ENCODE measurements around the gene JAKMIP1. TPM values are rescaled to one million over a fixed set of nuclear protein-coding genes. Genes with fewer than 3 reads are reported as not detected.

JAKMIP1 gene
- total RNA-seq, 1 donor from 2014 or later: not detected

DNA sequence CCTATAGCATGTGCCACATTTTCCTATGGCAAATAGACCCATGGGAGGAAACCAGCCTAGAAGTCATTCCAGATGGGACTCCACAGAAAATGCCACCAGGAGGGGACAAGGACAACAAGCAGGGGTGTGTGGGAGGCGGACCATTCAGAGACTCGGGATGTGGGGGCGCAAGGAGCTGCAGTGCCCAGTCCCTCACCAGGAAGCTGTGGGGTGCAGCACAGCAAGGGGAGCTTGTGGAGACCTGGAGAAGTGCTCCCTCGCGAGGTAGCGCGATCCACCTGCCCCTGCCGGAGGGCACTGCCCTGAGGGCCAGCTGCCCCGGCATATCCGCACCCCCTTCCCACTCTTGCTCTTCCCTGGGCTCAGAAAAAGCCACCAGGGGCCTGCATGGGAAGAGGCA lies 136.7 kb downstream of the JAKMIP1 start:
- intact Hi-C loops (cut with DNase I): no loop called here
- DNase-seq: no peak
- ATAC-seq (ENCODE audit: poor library complexity): no peak

DNA sequence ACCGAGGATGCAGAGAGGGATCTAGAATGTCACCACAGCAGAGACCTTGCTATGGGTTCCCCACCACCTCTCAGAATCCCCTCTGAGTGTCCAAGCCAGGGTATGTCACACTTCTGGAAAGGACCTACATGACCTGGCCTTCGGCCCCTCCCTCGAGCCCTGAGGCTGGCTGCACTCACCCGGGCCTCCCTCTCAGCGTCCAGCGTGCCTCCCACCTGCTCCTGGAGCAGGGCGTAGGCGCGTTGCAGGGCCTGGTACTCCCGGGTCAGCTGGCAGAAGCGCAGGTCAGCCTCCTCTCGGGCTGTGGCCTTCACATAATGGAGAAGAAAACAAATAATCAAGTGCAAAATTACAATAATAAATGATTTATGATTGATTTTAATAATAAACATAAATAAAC lies 138.2 kb downstream of the JAKMIP1 start:
- no peak for ATAC-seq (ENCODE audit: poor library complexity)
- intact Hi-C loops (cut with DNase I): no loop called here

DNA sequence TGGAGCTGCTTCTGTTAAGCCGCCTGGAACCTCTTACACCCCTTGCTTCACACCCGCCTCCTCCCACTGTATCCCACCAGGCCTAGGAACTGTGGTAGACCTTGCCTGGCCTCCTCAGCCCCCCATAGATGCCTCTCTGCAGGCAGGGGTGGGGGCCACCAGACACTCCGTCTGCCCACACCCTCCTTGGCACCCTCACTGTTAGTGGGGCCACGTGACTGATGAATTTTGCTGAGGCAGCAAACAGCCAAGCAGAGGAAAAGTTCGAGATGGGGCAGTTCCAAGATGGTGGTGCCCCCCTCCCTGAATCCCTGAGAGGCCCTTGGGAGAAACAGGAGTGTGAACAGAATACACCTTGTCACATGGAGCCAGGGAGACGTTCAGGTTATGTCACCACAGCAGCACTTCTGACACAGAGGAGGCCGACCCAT lies 141.0 kb downstream of the JAKMIP1 start:
- intact Hi-C loops (cut with DNase I): no loop called here
- no peak for ATAC-seq (ENCODE audit: poor library complexity)
- DNase-seq: no peak

More for the DNA sequence above, 138.2 kb downstream of the JAKMIP1 start:
- DNase-seq: no peak

DNA sequence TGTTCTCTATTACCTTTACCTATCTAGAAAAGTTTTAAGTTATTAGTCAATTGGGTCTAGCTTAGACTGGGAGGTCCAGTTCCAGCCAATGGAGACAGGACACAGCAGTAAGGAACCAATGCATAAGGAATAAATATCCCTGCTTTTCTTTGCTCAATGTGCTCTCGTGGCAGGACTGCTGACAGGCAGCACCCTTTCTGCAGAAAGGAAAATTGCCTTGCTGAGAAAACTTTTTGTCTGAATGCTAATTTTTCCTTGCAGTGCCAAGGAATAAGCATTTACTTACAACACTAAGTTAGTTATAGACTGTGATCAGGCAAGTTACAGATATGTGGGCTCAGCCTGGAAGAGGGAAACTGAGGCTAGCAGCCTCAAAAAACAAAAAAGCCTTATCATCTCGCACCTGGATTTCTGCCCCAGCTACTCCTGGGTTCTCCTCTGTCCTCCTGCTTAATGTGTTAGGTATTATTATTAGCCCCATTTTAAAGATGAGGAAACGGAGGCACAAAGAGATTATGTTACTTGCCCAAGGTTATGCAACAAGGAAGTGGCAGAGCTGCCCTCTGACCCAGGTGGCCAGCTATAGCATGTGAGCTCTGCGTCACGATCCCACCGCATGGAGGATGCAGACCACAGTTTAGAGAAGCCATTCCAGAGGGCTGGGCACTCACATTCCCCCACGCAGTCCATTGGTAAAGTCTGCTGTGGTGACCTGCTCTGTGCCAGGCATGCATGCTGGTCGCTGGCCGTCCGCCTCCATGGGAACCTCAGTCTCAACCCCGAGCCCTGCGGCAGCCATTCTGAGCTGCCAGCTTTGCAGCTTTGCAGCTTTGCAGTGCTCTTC lies 141.6 kb downstream of the JAKMIP1 start:
- DNase-seq: no peak
- intact Hi-C loops (cut with DNase I): no loop called here
- ATAC-seq (ENCODE audit: poor library complexity): no peak

DNA sequence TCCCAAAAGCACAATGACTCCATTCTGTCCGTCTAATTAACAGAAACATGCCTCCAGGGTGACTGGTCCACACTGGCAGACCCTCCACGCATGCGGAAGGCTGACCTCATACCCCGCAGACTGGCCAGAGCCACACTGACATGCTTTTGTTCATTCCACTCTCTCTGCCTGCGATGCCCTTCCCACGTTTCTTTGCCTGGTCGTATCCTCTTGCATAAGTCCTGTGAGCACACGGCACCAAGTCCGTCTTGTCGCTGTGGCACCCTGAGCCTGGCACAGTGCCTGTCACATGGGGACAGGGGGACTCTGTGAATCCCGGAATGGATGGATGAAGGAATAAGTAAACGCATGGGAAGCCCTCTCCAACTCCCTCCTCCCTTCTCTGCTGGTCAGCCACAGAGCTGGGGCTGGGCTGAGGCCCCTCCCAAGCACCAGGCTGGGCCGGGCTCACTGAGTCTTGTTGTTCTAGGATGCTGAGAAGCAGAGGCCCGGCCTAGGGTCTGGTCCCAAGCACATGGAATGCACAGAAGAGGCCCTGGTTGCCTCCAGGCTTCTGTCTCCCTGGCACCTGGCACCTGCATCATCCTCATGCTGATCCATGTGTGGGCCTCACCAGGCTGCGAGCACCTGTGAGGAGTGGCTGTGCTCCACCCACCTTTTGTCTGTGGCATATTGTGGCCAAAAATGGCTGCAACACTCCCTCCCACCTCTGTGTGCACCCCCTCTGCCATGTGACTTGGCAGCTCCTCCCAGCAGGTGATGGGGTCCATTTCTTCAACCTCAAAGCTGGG lies 143.2 kb downstream of the JAKMIP1 start:
- no peak for DNase-seq
- intact Hi-C loops (cut with DNase I): no loop called here
- ATAC-seq (ENCODE audit: poor library complexity): no peak

DNA sequence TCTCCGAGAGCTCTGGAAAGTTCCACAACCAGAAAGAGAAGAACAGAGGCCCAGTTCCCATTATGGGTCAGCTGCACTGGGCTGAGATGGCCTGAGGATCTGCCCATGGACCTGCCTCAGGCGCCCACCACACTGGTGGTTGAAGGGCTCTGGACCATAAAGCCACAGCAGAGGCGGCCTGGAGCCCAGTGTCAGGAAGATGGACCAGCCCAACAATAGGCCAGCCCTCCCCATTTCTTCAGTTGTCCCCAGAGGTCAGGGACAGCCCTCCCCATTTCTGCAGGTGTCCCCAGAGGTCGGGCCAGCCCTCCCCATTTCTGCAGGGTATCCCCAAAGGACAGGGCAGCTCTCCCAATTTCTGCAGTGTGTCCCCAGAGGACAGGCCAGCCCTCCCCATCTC lies 144.9 kb downstream of the JAKMIP1 start:
- ATAC-seq (ENCODE audit: poor library complexity) (no peak), DNase-seq (no peak)
- intact Hi-C loops (cut with DNase I): no loop called here

DNA sequence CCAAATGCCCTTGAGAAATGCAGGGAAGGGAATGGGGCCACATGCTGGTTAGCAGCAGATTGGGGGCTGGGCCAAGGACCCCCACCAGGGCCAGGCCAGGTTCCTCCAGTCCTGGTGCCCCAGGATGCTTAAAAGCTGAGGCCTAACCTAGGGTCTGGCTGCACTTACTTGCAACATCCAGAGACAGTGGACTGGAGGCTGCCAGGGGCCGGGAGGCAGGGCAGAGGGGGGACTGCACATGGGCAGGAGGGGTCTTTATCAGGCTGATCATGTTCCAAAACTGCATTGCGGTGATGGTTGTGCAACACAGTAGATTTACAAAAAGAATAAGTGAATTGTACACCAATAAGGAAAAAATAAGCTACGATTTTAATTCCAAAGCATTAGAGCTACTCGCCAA lies 145.3 kb downstream of the JAKMIP1 start:
- no peak for ATAC-seq (ENCODE audit: poor library complexity)
- no peak for DNase-seq
- intact Hi-C loops (cut with DNase I): no loop called here

DNA sequence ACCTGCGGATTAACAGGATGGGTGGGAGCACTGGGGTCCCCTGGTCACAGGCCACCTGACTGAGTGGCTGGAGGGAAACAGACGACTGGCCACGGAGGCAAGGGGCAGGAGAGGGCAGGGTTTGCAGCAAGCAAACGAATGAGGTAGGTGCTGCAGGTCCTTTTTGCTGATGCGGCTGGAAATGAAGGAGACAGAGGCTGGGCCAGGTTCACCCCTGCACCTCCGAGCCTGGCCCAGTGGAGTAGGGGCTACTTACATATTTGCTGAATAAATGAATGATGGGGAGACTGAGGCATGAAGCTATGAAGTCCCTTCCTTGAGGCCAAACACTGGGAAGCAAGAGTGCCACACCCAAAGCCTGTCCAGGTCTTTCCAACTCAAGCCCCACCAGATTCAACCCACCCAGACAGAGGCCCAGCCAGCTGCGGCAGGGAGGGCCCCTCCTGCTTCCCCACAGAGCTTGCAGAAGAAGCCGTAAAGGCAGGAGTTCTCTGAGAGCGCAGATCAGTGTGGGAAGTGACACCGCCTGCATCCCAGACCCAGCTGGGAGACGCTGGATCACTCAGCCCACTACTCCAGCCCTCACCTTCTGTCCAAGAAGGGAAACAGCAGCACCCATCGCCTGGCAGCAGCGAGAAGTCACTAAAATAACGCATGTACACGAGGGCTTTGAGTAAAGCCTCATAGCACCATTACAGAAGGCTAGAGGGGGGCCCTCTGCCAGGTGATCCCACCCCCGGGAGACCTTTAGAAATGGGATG lies 146.0 kb downstream of the JAKMIP1 start:
- ATAC-seq (ENCODE audit: poor library complexity): no peak
- intact Hi-C loops (cut with DNase I): no loop called here

DNA sequence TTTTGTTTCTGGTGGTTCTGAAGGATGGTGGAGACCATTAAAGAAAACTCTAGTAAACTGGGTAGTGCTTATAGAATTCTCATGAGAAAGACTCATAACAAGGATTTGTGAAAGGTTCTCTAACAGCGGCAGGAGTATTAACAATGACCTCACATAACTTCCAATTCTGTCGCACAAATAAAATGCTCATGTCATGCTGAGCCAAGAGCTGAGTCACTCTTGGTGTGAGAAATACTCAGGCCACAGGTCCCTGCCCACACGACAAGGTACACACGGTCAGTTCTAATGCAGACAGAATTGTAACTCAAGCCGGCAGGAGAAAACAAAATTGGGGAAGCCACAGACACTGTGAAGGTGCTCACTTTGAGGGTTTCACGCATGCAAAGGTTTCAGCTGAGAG lies 147.7 kb downstream of the JAKMIP1 start:
- DNase-seq (no peak), ATAC-seq (ENCODE audit: poor library complexity) (no peak)
- intact Hi-C loops (cut with DNase I): no loop called here

More for the DNA sequence above, 146.0 kb downstream of the JAKMIP1 start:
- DNase-seq: no peak

DNA sequence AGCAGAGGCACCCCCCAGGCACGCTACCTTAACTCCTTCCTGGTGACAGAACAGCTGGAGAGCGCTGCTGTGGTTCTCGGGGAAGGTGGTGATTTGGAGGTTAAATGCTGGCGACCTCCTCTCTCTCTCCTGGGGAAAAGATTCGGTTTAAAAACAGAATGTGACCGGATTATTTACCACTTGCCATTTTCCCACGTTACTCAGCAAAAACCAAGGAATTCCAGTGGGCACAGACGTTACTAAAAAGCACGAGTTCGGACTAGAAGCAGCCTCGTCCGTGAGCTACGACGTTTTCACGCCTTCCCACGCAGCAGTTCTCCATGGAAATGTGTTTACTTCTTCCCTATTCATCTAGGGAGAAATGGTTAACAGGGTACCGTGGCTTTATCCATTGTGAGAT lies 149.8 kb downstream of the JAKMIP1 start:
- ATAC-seq (ENCODE audit: poor library complexity): no peak
- intact Hi-C loops (cut with DNase I): no loop called here
- DNase-seq: no peak

DNA sequence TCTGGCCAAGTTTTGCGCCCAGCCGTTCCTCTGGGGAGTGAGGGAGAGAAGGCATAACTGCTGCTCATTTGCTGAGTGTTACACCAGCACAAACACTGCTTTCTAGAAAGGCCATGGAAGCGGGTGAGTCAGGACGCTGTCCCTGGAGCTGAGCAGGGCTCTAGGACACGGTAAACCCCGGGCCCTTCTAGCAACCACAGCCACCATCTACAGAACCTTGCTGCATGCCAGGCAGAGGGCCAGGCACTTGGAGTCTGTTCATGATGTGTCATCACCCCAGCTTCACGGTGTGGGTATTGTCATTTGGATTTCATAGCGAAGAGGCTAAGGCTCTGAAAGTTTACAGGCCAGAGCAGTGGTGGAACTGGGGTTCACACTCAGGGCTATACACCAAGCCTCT lies 150.4 kb downstream of the JAKMIP1 start:
- ATAC-seq (ENCODE audit: poor library complexity): peak; percentile 56
- no peak for DNase-seq
- intact Hi-C loops (cut with DNase I): no loop called here

DNA sequence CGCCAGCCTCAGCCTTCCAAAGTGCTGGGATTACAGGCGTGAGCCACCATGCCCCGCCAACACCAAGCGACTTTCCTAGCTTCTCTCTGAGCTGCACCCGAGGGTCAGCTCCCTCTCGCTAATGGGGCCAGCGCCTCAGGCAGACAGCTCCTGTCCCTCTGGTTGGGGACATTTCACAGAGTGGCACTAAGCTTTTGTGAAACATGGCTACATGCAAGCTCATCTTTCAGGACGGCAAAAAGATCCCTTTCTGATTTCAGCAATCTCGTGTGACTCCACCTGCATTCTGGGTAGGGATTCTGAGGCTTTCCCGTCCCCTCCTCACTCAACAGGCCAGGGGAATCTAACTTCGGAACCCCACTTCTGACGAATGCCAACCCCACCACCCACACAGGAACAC lies 151.1 kb downstream of the JAKMIP1 start:
- intact Hi-C loops (cut with DNase I): no loop called here
- no peak for ATAC-seq (ENCODE audit: poor library complexity)
- DNase-seq: no peak

DNA sequence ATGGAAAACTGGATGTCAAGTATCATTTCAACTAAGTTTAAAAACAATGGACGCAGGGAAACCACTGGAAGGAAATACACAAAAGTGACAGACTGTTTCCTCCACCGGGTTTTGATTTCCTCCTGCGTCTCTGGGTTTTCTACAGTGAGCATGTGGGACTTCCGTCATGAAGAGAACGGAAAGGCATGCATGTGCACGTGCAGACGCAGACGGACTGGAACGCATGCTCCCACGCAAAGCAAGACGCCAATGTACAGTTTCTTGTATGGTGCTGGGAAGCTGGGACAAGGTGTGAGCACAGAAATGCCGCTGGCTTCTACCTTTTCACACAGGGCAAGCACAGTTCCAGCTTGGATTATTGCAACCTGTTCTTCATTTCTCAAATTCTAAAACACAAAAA lies 151.8 kb downstream of the JAKMIP1 start:
- no peak for DNase-seq
- intact Hi-C loops (cut with DNase I): no loop called here
- no peak for ATAC-seq (ENCODE audit: poor library complexity)

DNA sequence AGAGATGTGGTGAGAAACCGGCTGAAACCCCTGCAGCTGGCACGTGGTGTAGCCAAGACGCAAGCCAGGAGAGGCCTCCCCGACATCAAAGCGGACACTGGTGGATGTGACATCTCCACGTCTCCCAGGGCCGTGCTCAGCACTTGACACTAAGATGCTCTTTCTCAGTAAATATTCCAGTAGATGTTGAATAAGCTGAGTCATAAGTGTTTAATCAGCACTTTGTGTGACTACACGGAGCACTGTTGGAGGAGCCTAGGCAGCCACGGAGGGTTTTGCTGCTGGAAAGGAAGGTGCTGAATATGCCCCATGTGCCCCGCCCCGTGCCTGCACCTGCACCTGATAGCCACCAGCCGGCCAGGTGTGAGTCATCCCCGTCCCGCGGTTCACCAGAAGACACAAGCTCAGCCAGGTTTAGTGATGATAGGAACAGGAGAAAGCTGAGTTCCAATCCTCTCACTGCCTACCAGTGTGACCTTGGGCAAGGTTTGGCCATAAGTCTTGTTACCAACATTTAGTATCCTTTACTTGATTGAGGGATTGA lies 153.1 kb downstream of the JAKMIP1 start:
- ATAC-seq (ENCODE audit: poor library complexity) (no peak), DNase-seq (no peak)
- intact Hi-C loops (cut with DNase I): no loop called here

DNA sequence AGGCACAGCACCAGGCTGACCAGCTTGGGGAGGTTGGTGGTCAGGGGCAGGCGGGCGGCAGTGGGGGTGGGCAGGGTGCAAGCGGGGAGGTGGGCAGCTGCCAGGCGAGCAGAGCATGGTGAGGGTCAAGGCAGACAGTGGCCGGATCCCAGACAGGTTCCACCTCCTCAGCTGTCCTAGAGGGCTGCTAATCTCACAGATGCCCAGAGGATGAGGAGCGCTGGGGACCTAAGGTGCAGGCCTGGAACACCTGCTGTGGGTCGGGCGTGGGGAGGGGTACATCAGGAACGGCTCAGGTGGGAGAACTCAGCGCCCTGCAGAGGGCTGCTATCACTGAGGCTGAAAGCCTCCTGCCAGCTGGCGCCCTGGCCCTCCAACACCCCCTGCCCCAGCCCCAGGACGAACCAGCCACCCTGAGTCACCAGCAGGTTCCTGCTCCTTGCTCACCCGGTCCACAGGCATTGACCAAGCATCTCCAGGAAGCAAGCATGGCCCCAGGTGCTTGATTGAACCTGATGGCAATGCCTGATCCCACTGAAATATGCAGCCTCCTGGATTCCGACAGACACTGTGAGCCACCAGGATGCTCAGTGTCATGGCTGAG lies 153.7 kb downstream of the JAKMIP1 start:
- intact Hi-C loops (cut with DNase I): no loop called here
- DNase-seq: no peak

DNA sequence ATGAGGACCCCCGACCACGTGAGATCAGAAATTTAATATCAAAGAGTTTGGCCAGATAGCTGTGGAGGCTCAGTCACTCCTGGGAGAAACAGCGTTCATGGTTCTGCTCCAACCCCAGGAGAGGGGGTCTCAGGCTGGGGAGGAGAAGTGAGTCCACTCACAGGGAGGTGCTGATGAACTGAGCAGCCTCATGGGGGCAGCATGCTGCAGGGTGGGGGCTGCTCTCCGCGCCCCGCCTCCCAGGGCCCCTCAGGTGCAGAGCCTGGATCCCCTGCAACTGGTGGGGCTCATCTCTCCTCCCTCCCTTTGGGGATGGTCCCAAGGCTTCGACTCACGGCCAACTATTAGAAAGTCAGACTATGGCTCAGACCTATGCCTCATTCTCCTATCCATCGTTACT lies 155.5 kb downstream of the JAKMIP1 start:
- no peak for ATAC-seq (ENCODE audit: poor library complexity)
- intact Hi-C loops (cut with DNase I): no loop called here
- DNase-seq: no peak

More for the DNA sequence above, 153.7 kb downstream of the JAKMIP1 start:
- no peak for ATAC-seq (ENCODE audit: poor library complexity)

DNA sequence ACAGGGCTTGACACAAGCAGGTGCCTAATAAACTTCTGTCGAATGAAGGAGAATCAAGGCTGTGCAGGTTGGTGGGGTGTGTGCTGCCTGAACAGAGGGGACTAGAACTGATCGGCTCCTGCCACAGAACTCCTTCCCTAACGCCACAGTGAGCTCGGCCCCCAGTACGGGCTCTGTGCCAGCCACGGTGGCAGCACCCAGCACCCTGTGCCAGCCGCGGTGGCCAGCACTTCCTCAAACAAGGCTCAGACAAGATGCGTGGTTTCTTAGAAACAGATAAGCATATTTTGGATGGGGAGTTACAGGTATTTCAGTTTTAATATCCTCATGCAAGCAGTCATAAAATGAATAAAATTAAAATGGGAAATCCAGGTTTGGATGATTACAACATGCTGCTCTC lies 156.1 kb downstream of the JAKMIP1 start:
- intact Hi-C loops (cut with DNase I): no loop called here
- DNase-seq (no peak), ATAC-seq (ENCODE audit: poor library complexity) (no peak)

DNA sequence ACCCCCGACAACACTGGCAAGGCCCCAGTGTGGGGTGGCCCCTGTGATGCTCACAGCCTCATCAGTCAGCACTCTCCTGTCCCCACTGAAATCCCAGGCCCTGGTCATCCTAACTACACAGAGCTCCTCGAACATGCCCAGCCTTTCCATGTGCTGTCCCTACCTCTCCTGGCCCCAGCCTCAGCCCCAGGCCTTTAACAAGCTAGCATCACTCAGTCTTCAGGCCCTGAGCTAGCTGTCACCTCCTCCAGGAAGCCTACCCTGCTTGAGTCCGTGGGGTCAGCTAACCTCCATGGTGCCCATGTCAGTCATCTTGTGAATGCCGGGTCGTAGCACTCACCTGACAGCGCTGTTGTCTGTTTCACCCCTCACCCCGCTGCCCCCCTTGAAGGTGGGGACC lies 156.5 kb downstream of the JAKMIP1 start:
- DNase-seq (no peak), ATAC-seq (ENCODE audit: poor library complexity) (no peak)
- intact Hi-C loops (cut with DNase I): no loop called here

DNA sequence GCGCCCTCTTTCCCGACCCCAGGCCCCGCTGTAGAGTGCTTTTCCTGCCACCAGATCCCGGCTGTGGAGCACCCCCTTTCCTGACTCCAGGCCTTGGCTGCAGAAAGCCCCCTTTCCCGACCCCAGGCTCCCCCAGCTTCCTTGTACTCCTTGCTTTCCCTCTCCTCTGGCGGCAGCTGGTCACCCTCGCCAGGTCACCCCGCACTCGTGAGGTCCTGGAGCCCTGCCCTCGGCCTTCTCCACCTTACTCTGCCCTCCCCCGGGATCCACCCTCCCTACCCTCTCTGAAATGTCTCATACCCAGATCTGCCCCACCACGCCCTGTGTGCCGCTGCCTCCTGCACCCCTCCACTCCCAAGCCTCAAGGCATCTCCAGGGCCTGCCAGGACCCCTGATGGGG lies 157.2 kb downstream of the JAKMIP1 start:
- DNase-seq (no peak), ATAC-seq (ENCODE audit: poor library complexity) (no peak)
- intact Hi-C loops (cut with DNase I): no loop called here

All from Right ventricle myocardium superior (tissue), 1 donor.